DND-41 (cell line): Measurements from ENCODE around the gene GALNT18.

ENCODE experiments used
- CTCF ChIP-seq: IDR thresholded peaks from 2 replicates; pipeline ENCODE4 v1.5.1; 2012; ENCODE audit warnings: borderline replicate concordance, low read length, moderate library complexity, mild to moderate bottlenecking; ENCODE audit not compliant: poor library complexity, severe bottlenecking; ENCODE audit errors: extremely low read depth
- EZH2 ChIP-seq: IDR thresholded peaks from 3 replicates; pipeline ENCODE4 v1.6.1; 2012; ENCODE audit warnings: borderline replicate concordance, low read depth, mild to moderate bottlenecking, moderate library complexity, low read length, inconsistent platforms; ENCODE audit not compliant: severe bottlenecking

- TF ChIP-seq CTCF (no peak), EZH2 (no peak)
Measured at GRCh38 chr11:11359611-11360010, 262.2 kb downstream of the GALNT18 start.
